HG03342 (cell line): ENCODE data around the gene RAPH1.
"Not testable (repeated sequence)": the region's sequence is repeated elsewhere in the genome, so short reads cannot be mapped to it uniquely, and the experiment has no call there.

Experiments
- ATAC-seq: cut with Tn5 transposase; IDR thresholded peaks from one replicate; pipeline ENCODE4 v1.9.1; 2021; ENCODE audit warnings: mild to moderate bottlenecking, moderate library complexity; ENCODE audit not compliant: unreplicated experiment

Gene RAPH1

DNA sequence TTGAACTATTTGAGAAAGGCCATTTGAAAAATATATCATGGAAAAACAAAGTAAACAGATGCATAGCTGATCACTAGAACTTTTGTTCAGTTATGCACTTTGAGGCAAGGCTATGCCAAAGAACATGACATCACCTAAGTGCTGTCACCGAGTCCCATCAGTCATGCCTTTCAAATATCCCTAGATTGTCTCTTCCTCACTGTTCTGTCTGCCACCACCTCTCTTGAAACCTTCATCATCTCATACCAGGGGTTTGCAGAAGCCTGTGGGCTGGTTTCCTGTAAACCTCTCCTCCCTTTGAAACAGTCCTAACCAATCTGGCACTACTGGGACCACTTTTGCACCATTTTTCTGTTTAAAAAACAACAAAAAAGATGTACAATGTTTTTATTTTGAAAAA is 12.3 kb upstream of the RAPH1 start:
- no peak for ATAC-seq

- no peak for ATAC-seq
These were observed 9.3 kb upstream of the RAPH1 start for GRCh38 chr2:203544402-203544801.

DNA sequence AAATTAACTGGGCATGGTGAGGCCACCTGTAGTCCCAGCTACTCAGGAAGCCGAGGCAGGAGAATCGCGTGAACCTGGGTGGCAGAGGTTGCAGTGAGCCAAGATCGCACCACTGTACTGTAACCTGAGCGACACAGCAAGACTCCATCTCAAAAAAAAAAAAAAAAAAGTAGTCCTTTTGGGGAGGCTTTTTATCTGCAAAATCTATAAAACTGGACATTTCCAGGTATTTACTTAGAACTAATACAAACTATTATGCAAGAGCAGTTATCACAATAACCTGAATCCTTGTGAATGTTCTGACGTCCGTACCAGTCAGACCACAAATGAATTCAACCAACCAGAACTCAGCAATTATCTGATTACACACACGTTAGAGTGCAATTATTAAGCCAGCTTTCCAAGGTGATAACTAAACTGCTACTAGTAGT is 8.8 kb upstream of the RAPH1 start:
- no peak for ATAC-seq

DNA sequence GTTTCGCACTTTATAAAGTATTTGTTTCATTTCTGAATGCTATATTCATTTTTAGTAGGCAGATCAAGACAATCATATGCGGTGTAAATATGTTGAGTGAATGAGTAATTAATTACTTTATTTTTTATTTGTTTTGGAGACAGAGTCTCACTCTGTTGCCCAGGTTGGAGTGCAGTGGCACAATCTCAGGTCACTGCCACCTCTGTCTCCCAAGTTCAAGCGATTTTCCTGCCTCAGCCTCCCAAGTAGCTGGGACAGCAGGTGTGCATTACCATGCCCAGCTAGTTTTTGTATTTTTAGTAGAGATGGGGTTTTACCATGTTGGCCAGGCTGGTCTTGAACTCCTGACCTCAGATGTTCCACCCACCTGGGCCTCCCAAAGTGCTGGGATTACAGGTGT is 5.5 kb upstream of the RAPH1 start:
- not testable (repeated sequence) for ATAC-seq

DNA sequence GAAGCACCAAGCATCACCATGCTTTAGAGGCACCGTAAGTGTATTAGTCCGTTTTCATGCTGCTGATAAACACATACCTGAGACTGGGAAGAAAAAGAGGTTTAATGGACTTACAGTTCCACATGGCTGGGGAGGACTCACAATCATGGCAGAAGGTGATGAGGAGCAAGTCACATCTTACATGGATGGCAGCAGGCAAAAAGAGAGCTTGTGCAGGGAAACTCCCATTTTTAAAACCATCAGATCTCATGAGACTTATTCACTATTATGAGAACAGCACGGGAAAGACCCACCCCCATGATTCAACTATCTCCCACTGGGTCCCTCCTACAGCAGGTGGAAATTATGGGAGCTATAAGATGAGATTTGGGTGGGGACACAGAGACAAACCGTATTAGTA is 3.1 kb upstream of the RAPH1 start:
- ATAC-seq = not testable (repeated sequence)

DNA sequence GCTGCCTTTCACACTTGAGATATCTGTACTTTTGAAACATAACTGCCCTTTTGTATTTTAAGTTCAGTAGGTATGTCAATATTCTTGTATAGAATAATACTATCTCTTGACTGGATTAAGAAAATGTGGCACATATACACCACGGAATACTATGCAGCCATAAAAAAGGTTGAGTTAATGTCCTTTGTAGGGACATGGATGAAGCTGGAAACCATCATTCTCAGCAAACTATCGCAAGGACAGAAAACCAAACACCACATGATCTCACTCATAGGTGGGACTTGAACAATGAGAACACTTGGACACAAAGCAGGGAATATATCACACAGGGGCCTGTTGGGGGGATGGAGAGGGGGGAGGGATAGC is 1.5 kb upstream of the RAPH1 start:
- not testable (repeated sequence) for ATAC-seq

DNA sequence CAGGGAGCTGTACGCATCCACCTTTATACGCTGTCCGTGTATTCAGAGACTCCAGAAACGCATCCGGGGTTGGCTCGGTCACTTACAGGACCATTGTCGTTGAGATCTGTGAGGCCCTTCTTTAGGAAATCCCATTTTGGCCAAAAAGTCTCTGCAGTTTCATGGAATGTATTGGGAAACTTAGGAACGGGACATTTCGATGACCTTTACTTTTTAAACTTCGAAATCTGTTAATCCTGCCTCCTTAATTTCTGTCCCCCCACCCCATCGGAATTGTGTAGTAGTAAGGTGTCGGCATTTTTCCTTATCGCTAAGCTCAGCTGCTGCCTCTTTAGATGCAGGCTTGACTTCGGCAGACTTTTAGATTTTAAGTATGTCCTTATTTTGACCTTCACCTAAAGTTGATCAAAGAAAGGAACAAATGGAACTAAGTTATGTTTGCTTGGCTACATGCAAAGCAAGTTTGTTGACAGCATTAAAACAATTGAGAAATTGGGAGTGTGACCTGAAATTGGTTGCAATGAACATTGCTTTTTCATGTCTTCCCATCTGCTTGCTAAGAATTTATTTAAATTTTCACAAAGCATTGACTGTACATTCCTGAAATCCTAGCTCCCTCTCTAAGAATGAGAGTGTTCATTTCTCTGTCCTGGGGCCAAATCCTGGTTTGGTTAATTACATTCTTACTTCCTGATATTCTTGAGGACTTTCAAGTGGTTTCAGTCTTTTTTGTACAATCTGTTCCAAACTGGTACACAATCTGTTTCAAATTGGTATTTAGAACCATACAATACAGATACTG is 884 bp upstream of the RAPH1 start:
- no peak for ATAC-seq

- peak; percentile 41 for ATAC-seq
These were observed 452 bp downstream of the RAPH1 start for GRCh38 chr2:203534621-203535077.

- ATAC-seq = no peak
These were observed 1.2 kb downstream of the RAPH1 start for GRCh38 chr2:203533676-203534591.

DNA sequence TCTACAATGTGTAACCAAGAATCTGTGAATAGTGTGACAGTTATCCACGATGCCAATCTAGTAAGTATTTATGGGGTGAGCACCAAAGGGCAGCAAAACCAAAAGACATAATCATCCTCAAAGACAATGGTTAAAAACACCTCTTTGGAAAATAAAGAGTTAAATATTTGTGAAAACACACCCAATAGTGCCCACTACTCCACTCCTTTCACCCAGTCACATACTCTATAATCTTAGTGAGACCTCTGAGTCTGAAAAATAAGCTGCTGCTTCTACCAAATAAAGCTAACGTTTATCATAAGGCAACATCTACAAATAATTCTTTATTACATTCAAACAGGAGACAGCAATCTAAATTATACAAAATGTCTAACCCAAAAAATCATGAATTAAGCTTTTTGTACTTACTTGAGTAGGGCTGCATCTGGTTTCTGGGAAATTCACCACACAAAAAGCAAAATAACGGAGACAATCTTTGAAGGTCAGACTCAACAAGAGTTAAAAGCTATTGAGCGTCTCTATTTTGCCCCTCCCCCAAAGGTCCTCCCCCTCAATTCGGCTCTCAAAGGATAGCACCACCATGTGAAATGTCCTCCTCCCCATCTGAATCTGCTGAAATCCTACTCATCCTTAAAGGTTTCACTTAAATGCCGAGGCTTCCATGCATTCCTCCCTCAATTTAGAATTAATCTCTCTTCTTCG is 2.0 kb downstream of the RAPH1 start:
- no peak for ATAC-seq

DNA sequence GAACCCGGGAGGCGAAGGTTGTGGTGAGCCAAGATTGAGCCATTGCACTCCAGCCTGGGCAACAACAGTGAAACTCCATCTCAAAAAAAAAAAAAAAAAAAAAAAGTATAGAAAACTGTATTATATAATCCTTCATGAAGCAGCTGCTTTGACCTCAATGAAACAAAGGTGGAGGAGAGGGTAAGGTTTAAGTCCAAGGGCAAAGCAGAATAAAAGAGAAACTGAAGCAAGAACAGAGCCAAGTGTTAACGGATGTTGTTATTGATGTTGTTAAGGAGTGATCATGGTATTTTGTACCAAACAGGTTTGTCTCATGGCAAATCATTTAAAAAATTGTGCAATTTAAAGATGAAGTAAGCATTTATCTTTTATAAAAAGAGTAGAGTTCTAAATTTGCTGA is 7.4 kb downstream of the RAPH1 start:
- ATAC-seq = no peak

DNA sequence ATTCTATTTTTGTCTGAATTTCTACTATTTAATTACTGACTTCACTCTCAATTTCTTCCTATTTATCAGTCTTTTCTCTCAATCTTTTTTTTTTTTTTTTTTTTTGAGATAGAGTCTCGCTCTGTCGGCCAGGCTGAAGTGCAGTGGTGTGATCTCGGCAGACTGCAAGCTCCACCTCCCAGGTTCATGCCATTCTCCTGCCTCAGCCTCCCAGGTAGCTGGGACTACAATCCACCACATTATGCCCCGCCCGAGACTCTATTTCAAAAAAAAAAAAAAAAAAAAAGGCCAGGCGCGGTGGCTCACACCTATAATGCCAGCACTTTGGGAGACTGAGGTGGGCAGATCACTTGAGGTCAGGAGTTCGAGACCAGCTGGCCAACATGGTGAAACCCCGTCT is 21.8 kb downstream of the RAPH1 start:
- ATAC-seq = not testable (repeated sequence)

DNA sequence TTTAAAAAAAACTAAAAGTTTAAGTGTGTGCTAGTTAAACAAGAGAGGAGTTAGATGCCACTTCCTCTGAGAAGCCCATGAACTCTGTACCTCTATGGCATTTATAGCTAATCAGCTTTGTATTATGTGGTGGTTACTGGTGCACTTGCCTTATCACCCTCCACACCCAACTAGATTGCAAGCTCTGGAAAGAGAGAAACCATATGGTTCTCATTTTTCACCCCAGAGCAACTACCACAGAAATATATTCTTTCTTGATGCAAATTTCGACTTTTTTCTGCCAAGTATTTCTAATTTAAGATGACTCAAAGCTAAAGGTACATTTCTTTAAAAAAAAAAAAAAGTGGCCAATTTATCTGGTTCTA is 24.2 kb downstream of the RAPH1 start:
- ATAC-seq = no peak

DNA sequence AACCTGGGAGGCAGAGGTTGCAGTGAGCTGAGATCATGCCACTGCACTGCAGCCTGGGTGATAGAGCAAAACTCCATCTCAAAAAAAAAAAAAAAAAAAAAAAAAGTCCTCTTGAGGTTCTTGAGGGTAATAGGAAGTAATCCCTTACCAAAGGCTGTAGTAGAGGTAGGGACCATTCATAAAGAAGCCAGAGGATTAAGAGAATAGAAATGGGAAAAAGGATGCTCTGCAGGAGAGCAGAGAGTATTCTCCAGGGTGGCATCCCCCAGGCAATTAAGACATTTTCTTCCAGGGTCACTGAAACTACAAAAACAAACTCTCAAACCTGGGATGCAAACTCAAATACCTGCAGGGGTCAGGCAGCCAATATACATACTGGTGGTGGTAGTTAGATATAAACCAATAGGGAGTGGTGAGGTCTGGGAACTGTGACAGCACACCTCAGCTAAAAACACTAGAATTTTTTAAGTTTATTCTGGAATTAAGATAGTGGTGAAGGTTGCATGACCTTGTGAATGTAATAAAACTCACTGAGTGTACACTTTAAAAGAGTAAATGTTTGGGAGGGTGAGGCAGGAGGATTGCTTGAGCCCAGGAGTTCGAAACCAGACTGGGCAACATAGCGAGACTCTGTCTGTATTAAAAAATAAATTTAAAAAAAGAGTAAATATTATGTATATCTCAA is 24.7 kb downstream of the RAPH1 start:
- ATAC-seq = no peak

- not testable (repeated sequence) for ATAC-seq
These were observed 31.6 kb downstream of the RAPH1 start for GRCh38 chr2:203503460-203503859.

GRCh38 chr2:203501873-203502272 is 33.2 kb downstream of the RAPH1 start:
- no peak for ATAC-seq

- ATAC-seq = no peak
These were observed 34.1 kb downstream of the RAPH1 start for GRCh38 chr2:203500951-203501350.

DNA sequence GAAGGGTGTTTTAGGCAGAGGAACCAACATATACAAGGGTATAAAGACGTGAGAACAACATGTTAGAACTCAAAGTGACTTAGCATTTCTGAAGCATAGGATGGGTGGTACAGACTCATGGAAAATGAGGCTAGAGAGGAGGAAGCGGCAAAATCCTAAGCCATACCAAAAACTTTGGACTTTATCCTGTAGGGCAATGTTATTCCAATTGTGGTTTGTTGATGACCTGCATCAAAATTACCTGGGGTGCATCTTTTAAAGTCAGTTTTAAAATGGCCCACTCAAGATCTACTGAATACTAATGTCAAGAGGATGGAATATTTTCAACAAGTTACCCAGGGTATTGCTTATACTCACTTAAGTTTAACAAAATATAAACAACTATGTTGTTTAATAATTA is 34.8 kb downstream of the RAPH1 start:
- no peak for ATAC-seq

DNA sequence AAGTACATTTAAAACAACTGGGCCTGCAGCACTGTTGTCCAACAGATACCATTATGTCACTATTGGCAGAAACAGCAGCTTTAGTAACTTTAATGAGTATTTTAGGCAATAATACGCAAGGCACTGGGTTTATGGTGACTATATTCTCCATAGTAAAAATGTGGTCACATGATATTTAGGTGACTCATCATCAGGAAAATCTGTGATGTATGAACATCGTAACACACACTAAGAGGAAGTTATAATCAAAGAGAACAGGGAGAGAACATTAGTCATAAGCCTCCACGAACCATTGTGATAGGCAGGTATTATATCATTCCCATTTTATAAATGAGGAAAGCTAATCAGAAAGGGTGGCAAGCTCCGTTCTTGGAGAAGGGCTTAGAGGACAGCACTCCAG is 36.9 kb downstream of the RAPH1 start:
- ATAC-seq = no peak

- no peak for ATAC-seq
These were observed 42.1 kb downstream of the RAPH1 start for GRCh38 chr2:203492965-203493364.

- no peak for ATAC-seq
These were observed 44.7 kb downstream of the RAPH1 start for GRCh38 chr2:203490391-203490790.
